K562 (cell line): ENCODE measurements around the gene ENKD1. TPM values are rescaled to one million over a fixed set of nuclear protein-coding genes. Genes with fewer than 3 reads are reported as not detected.

Experiments
- ATAC-seq: fragments of 200-7000 bp; cut with Tn5 transposase; 3 replicates; pipeline ENCODE4 v1.9.1; 2020; ENCODE audit warnings: moderate library complexity
- BruUV-seq: library from RNA; stranded (reverse); fragments of 400-500 nt; replicated peaks from 2 replicates; lab custom pipeline; 2021; lab: Mats Ljungman, UMichigan
- CTCF ChIA-PET: fragments of 300-600 bp; formaldehyde crosslinking; extraction: SDS; loops from one replicate; lab custom pipeline; 2021; ENCODE audit warnings: low intra/inter-chr PET ratio; lab: Yijun Ruan, JAX
- POLR2A ChIA-PET: fragments of 300-600, 350-650 bp; sonication (Branson Sonifier 250); formaldehyde crosslinking; extraction: SDS; loops from one replicate; lab custom pipeline; 2021; ENCODE audit warnings: antibody characterized with exemption, inconsistent platforms; lab: Yijun Ruan, JAX
- DNase-seq, 4 experiments: peaks; one replicate each; pipeline versions ENCODE4 v3.0.0 to v3.0.0-alpha.2; 2011 to 2018; ENCODE audit warnings: low spot score in 3 of 4, mixed read lengths in 3 of 4; ENCODE audit errors: extremely low read depth in 1 of 4
- FAIRE-seq: peaks from 2 replicates; lab custom pipeline; 2011; peaks lifted over from hg19 to GRCh38; lab: Jason Lieb, UNC
- H2AFZ ChIP-seq: 2 replicates; pipeline ENCODE4 v1.6.0; 2011; ENCODE audit warnings: low read depth, low read length, control low read depth, inconsistent platforms
- H3K27ac ChIP-seq: fragments of 200-600 bp; 3 replicates; pipeline ENCODE4 v1.8.0; 2011; ENCODE audit warnings: low read depth, mild to moderate bottlenecking, control low read depth, inconsistent platforms, low read length, moderate library complexity, mixed read lengths; ENCODE audit errors: extremely low read depth
- H3K27me3 ChIP-seq, 2 experiments: fragments of 300-600 bp in 1 of 2; 2 replicates in 1 of 2; 3 replicates in 1 of 2; pipeline versions ENCODE4 v1.6.0 to v1.8.0; 2011; ENCODE audit warnings: inconsistent platforms in 2 of 2, low read length in 2 of 2, mild to moderate bottlenecking in 1 of 2, mixed read lengths in 1 of 2, moderate library complexity in 1 of 2; ENCODE audit not compliant: control insufficient read depth in 2 of 2, insufficient read depth in 2 of 2
- H3K36me3 ChIP-seq: fragments of 300-600 bp; 3 replicates; pipeline ENCODE4 v1.8.0; 2011; ENCODE audit warnings: mild to moderate bottlenecking, low read length, inconsistent platforms; ENCODE audit not compliant: control insufficient read depth, insufficient read depth
- H3K4me1 ChIP-seq, 2 experiments: fragments of 200-600 bp in 1 of 2; replicated peaks in 1 of 2; 2 replicates in 1 of 2; 3 replicates in 1 of 2; pipeline versions ENCODE4 v1.5.1 to v1.8.0; 2011; ENCODE audit warnings: inconsistent platforms in 2 of 2, low read length in 2 of 2, mild to moderate bottlenecking in 1 of 2, mixed read lengths in 1 of 2, moderate library complexity in 1 of 2; ENCODE audit not compliant: control insufficient read depth in 2 of 2, insufficient read depth in 2 of 2
- H3K4me2 ChIP-seq: 2 replicates; pipeline ENCODE4 v1.6.1; 2011; ENCODE audit warnings: low read length, control low read depth, inconsistent platforms, mixed read lengths; ENCODE audit not compliant: insufficient read depth
- H3K4me3 ChIP-seq: fragments of 200-600 bp; sonication (generic), shearing (Covaris generic); 2 replicates; pipeline ENCODE4 v1.5.1; 2016; ENCODE audit warnings: control low read depth, inconsistent platforms
- H3K79me2 ChIP-seq: fragments of 200-600 bp; 3 replicates; pipeline ENCODE4 v1.8.0; 2011; ENCODE audit warnings: low read length, inconsistent platforms; ENCODE audit not compliant: control insufficient read depth, insufficient read depth
- H3K9ac ChIP-seq, 2 experiments: 2 replicates each; pipeline versions ENCODE4 v1.6.0 to v1.6.1; 2011; ENCODE audit warnings: low read depth in 2 of 2, low read length in 2 of 2, control low read depth in 1 of 2, inconsistent platforms in 1 of 2, mild to moderate bottlenecking in 1 of 2, mixed read lengths in 1 of 2; ENCODE audit not compliant: insufficient read depth in 1 of 2
- H3K9me1 ChIP-seq: one replicate; pipeline ENCODE4 v1.6.0; 2011; ENCODE audit warnings: inconsistent platforms, mild to moderate bottlenecking, low read length, moderate library complexity; ENCODE audit not compliant: control insufficient read depth, insufficient read depth
- H3K9me3 ChIP-seq: replicated peaks from 2 replicates; pipeline ENCODE4 v1.5.1; 2011; ENCODE audit warnings: low read depth, low read length, inconsistent platforms; ENCODE audit not compliant: control insufficient read depth, insufficient read depth
- H4K20me1 ChIP-seq: replicated peaks from 2 replicates; pipeline ENCODE4 v1.6.1; 2011; ENCODE audit warnings: low read length, inconsistent platforms, mixed read lengths; ENCODE audit not compliant: control insufficient read depth, insufficient read depth
- E2F6 ChIP-seq, 2 experiments: IDR thresholded peaks; 2 replicates each; pipeline ENCODE4 v1.6.1; 2011; ENCODE audit warnings: borderline replicate concordance in 1 of 2, control low read depth in 1 of 2, low read depth in 1 of 2, low read length in 1 of 2, mild to moderate bottlenecking in 1 of 2, mixed read lengths in 1 of 2, moderate library complexity in 1 of 2; ENCODE audit not compliant: insufficient read depth in 1 of 2, insufficient read length in 1 of 2, poor library complexity in 1 of 2, severe bottlenecking in 1 of 2; ENCODE audit errors: extremely low read depth in 1 of 2
- EP300 ChIP-seq: IDR thresholded peaks from 2 replicates; pipeline ENCODE4 v1.6.1; 2012; ENCODE audit warnings: low read length, improper control_type of control experiment
- LARP7 ChIP-seq: fragments of 450-650 bp; IDR thresholded peaks from 2 replicates; pipeline ENCODE4 v1.6.1; 2016
- MXI1 ChIP-seq: IDR thresholded peaks from 2 replicates; pipeline ENCODE4 v1.6.1; 2011; ENCODE audit warnings: low read depth, mild to moderate bottlenecking, improper control_type of control experiment, low read length
- NCOA4 ChIP-seq: fragments of 450-650 bp; IDR thresholded peaks from 2 replicates; pipeline ENCODE4 v1.6.1; 2018; ENCODE audit warnings: mild to moderate bottlenecking; ENCODE audit not compliant: partially characterized antibody
- POLR2A ChIP-seq: fragments of 450-650 bp; conservative IDR thresholded peaks from 2 replicates; pipeline ENCODE4 v1.6.1; 2016
- SMAD3 ChIP-seq: fragments of 450-650 bp; formaldehyde crosslinking; conservative IDR thresholded peaks from 2 replicates; pipeline ENCODE4 v1.4.0; 2020; ENCODE audit warnings: mild to moderate bottlenecking
- SMARCC2 ChIP-seq: fragments of 450-650 bp; IDR thresholded peaks from 2 replicates; pipeline ENCODE4 v1.6.1; 2017; ENCODE audit warnings: antibody characterized with exemption, moderate library complexity, mild to moderate bottlenecking, low read depth
- ZMIZ1 ChIP-seq, 2 experiments: fragments of 150-350 bp in 1 of 2; IDR thresholded peaks; 2 replicates each; pipeline ENCODE4 v1.6.1; 2012 to 2016; ENCODE audit warnings: low read depth in 2 of 2, low read length in 2 of 2, mild to moderate bottlenecking in 1 of 2, moderate library complexity in 1 of 2
- ZNF174 ChIP-seq: fragments of 250-450 bp; sonication (Bioruptor Pico); IDR thresholded peaks from 2 replicates; pipeline ENCODE4 v1.4.0; 2020; ENCODE audit warnings: mild to moderate bottlenecking
- WGBS: fragments of 100-300 bp; shearing (Covaris generic); methylation state at CpG from one replicate; pipeline ENCODE4 v1.1.6; 2016; ENCODE audit warnings: low coverage, mixed read lengths; ENCODE audit not compliant: insufficient coverage; ENCODE audit errors: missing lambda C conversion rate; 5-methylcytosine and 5-hydroxymethylcytosine counted together
- in situ Hi-C: fragments of 300-500 bp; cut with MboI; formaldehyde crosslinking; loops from 4 replicates; pipeline ENCODE4 v1.15.0; 2018; ENCODE audit warnings: inconsistent platforms, mixed read lengths
- intact Hi-C: fragments of 100-400 bp; cut with micrococcal nuclease; formaldehyde crosslinking; loops from 2 replicates; pipeline ENCODE4 v1.14.2; 2022
- polyA plus RNA-seq, 8 experiments: library from polyadenylated mRNA; depleted of rRNA in 4 of 8; stranded (reverse) in 5 of 8; unstranded in 3 of 8; fragments of >200 nt; fragmentation: Nextera tagmentation in 2 of 8; fragmentation: Illumina TruSeq in 1 of 8; extraction: Ambion mirVana in 2 of 8; extraction: Trizol in 1 of 8; gene quantifications; 2 replicates each; pipeline versions ENCODE4 v1.2.1 to v1.2.3, GENCODE V29; 2011 to 2014; ENCODE audit warnings: inconsistent platforms in 1 of 8, missing spikeins in 1 of 8
- total RNA-seq, 7 experiments: library from RNA; depleted of rRNA in 6 of 7; stranded (reverse); fragments of >200 nt in 6 of 7; fragmentation: Illumina TruSeq in 2 of 7; extraction: Trizol in 2 of 7; gene quantifications; 2 replicates each; pipeline versions ENCODE4 v1.2.1 to v1.2.3, GENCODE V29; 2011 to 2021; ENCODE audit warnings: low replicate concordance in 1 of 7

Gene ENKD1
- total and polyA plus RNA-seq, 9 of the 15 experiments (the other 6 are each of a cell fraction or from before 2014, with no cell fraction given), result 1.1 to 26.9 (median 8.3) TPM

- TF ChIP-seq ZMIZ1 (IDR thresholded peaks at IDR 0.05; ENCODE audit: low read depth in 2 of 2, low read length in 2 of 2) (no peak), POLR2A (no peak), MXI1 (no peak)
Observed at GRCh38 chr16:67647681-67648080, 18.9 kb downstream of the ENKD1 start (continued).

GRCh38 chr16:67647111-67647651, 19.4 kb downstream of the ENKD1 start:
- DNase-seq (no peak), FAIRE-seq (no peak), ATAC-seq (no peak)
- ChIA-PET POLR2A (interaction anchor here (0.7 to 1.1 kb wide), 4 partner anchors 9 to 405 kb away, joined by 3 to 4 read pairs (median 3); no protein-coding TSS in a partner anchor), CTCF (no interaction called here)
- Histone ChIP-seq H3K4me3 (no peak overlapping the region), H3K9me1 (no peaks in the 10 kb centered on the region), H3K9me3 (no peaks in the 10 kb centered on the region), H4K20me1 (peaks cover 7% of the 10 kb centered on the region; the same call in 1 of the 2 replicates), H3K4me2 (no peak overlapping the region), H3K79me2 (no peaks in the 10 kb centered on the region), H3K4me1 (peaks cover 0 to 55% of the 10 kb centered on the region in 2 experiments; a peak in 3 of 5 replicates), H2AFZ (no peak overlapping the region), H3K27ac (no peak overlapping the region), H3K36me3 (no peaks in the 10 kb centered on the region), H3K9ac (no peak overlapping the region), H3K27me3 (peaks cover 8 to 53% of the 10 kb centered on the region in 2 experiments; a peak in 4 of 5 replicates)
- TF ChIP-seq EP300 (no peak), SMARCC2 (no peak), NCOA4 (no peak), SMAD3 (CRISPR knock-in tag) (no peak), LARP7 (no peak), E2F6 (IDR thresholded peaks at IDR 0.05; ENCODE audit: borderline replicate concordance in 1 of 2, extremely low read depth in 1 of 2, insufficient read depth in 1 of 2, insufficient read length in 1 of 2, low read depth in 1 of 2, low read length in 1 of 2, poor library complexity in 1 of 2, severe bottlenecking in 1 of 2) (peak in 1 of 2 experiments; percentile 24), ZNF174 (CRISPR knock-in tag) (no peak)
- WGBS, result 11% methylated on average over 12 of the region's 15 CpGs
- in situ Hi-C loops (no loop called here), intact Hi-C loops (no loop called here)
- no TSS peak for BruUV-seq
